ENCODE measurements around the gene RETREG1.

GRCh38 chr5:16520841-16521240, 96.0 kb downstream of the RETREG1 start:
- TF ChIP-seq CTCF (IDR thresholded peaks at IDR 0.05; ENCODE audit: extremely low read depth in 1 of 2, insufficient read depth in 1 of 2, low read depth in 1 of 2, low read length in 2 of 2) = no peak
- no peak for TF ChIP-seq JUN (IDR thresholded peaks at IDR 0.05; ENCODE audit: borderline replicate concordance, insufficient read depth, insufficient read length, low read depth)
- no peak for TF ChIP-seq POLR2A (IDR thresholded peaks at IDR 0.05; ENCODE audit: low read depth, low read length)
- no peak for TF ChIP-seq MAX (IDR thresholded peaks at IDR 0.05; ENCODE audit: insufficient read depth, insufficient read length)
- TF ChIP-seq EZH2 (IDR thresholded peaks at IDR 0.05; ENCODE audit: borderline replicate concordance, low read depth, low read length, severe bottlenecking) = no peak
